GM21576 (cell line): ENCODE results near the gene TES.
"Not testable (repeated sequence)": the region's sequence is repeated elsewhere in the genome, so short reads cannot be mapped to it uniquely, and the experiment has no call there.

ENCODE experiments used
- ATAC-seq: cut with Tn5 transposase; IDR thresholded peaks from one replicate; pipeline ENCODE4 v1.9.1; 2021; ENCODE audit warnings: mild to moderate bottlenecking, moderate library complexity; ENCODE audit not compliant: unreplicated experiment

Gene TES

DNA sequence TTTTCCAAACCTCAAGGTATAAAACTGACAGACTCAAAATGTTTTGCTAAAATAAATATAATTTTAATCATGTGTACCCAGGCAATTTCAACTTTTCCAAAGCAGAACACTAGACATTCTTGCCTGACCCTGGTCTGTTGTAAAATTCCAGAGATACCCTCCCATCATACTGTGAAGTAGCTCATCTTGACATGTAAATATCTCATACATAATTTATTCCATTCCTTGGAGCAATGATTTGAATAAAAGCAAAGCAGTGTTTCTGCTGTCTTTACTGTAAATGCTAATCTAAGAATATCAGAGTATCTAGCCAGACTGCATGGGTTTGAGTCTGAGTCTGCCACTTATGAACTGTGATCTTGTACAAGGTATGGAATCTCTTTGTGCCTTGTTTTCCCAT, 68.9 kb downstream of the TES start:
- ATAC-seq: no peak

- ATAC-seq: no peak
These were observed 70.5 kb downstream of the TES start for GRCh38 chr7:116280803-116281202.

- no peak for ATAC-seq
These were observed 73.4 kb downstream of the TES start for GRCh38 chr7:116283595-116284204.

DNA sequence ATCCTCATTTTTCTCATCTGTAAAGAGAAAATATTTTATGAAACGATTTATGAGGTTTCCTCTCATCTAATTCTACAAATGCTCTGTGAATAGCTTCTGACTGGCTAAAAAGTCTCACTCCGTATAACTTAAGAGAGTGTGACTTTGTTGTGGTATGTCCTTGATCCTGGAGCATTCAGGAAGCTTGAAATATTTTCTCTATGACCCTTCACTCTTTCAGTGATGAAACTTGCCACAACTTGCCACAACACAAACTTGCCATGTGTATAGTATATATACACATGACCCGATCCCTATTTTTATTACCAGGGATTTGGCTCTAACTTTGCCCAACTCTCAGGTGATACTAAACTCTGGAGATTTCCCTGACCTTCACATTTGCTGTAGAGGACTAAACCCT, 74.1 kb downstream of the TES start:
- ATAC-seq: no peak

GRCh38 chr7:116285252-116285651, 74.9 kb downstream of the TES start:
- no peak for ATAC-seq

GRCh38 chr7:116290740-116291139, 80.4 kb downstream of the TES start:
- ATAC-seq: no peak

- no peak for ATAC-seq
These were observed 81.6 kb downstream of the TES start for GRCh38 chr7:116291937-116292336.

DNA sequence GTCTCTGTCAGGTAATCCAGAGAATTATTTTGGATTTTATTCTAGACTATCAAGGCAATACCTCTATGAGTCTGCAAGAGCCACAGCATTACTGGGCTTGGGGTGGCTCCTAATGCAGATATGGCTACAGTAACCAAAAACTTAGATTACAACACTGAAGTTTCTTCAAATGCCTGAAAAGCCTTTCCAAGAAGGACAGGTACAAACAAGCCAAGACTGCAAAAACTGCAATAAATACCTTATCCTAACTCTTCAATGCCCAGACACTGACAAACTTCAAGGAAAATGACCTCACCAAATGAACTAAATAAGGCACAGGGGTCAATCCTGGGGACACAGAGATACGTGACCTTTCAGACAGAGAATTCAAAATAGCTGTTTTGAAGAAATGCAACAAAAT, 82.0 kb downstream of the TES start:
- ATAC-seq: no peak

GRCh38 chr7:116293139-116293538, 82.8 kb downstream of the TES start:
- ATAC-seq: no peak

GRCh38 chr7:116293633-116294032, 83.3 kb downstream of the TES start:
- no peak for ATAC-seq

- ATAC-seq: not testable (repeated sequence)
These were observed 85.6 kb downstream of the TES start for GRCh38 chr7:116295903-116296302.

DNA sequence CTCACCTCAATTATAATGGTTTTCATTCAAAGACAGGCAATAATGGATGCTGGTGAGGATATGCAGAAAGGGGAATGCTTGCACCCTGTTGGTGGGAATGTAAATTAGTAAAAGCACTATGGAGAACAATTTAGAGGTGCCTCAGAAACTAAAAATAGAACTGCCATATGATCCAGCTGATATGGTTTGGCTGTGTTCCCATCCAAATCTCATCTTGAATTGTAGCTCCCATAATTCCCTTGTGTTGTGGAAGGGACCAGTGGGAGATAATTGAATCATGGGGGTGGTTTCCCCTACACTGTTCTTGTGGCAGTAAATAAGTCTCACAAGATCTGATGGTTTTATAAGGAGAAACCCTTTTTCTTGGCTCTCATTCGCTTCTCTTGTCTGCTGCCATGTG, 87.7 kb downstream of the TES start:
- ATAC-seq: no peak

DNA sequence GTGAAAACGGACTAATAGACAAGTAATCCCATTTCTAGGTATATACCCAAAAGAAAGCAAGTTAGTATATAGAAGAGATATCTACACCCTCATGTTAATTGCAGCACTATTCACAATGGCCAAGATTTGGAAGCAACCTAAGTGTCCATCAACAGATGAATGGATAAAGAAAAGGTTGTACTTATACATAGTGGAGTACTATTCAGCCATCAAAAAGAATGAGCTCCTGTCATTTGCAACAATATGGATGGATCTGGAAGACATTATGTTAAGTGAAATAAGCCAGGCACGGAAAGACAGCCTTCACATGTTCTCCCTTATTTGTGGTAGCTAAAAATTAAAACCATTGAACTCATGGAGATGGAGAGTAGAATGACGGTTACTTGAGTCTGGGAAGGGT, 88.2 kb downstream of the TES start:
- ATAC-seq: no peak

- no peak for ATAC-seq
These were observed 95.4 kb downstream of the TES start for GRCh38 chr7:116305485-116306408.

DNA sequence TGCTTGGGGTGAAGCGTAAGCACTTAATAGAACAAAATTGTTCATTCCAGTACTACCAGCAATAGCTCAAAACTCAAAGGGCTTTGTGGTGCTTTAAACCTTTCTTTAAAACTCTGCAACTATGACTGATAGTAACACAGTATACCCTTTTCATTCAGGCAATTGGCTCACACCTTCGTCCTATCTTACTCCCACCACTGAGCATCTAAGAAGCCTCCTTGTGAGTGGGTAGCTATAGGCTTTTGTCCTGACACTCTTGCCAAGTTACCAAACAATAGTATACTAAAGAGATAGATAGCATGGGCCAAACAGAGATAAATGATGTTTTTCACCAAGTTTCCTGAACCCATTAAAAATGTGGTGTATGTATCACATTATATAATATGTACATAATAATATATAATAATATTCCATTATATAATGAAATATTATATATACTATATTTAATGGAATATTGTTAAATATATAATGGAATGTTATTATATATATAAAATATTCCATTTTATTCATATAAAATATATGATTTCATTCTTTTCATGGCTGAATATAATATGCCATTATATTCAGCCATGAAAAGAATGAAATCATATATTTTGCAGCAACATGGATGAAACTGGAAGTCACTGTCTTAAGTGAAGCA, 96.2 kb downstream of the TES start:
- ATAC-seq: no peak

GRCh38 chr7:116307253-116307652, 96.9 kb downstream of the TES start:
- ATAC-seq: peak; percentile 51
